ENCODE data around the gene KPRP.

The KPRP gene

GRCh38 chr1:152770411-152770810 lies 12.6 kb downstream of the KPRP start:
- no peak for DNase-seq (ENCODE audit: low read depth)

GRCh38 chr1:152774875-152775274 lies 17.1 kb downstream of the KPRP start, which contains the start of gene LCE1F:
LCE1F (plus strand) TSS chr1:152775140; CDS start chr1:152776372, 1,232 bp downstream.
- no peak for DNase-seq (ENCODE audit: low read depth)

- DNase-seq (ENCODE audit: low read depth) = no peak
These were observed 18.5 kb downstream of the KPRP start for GRCh38 chr1:152776361-152776760.

DNA sequence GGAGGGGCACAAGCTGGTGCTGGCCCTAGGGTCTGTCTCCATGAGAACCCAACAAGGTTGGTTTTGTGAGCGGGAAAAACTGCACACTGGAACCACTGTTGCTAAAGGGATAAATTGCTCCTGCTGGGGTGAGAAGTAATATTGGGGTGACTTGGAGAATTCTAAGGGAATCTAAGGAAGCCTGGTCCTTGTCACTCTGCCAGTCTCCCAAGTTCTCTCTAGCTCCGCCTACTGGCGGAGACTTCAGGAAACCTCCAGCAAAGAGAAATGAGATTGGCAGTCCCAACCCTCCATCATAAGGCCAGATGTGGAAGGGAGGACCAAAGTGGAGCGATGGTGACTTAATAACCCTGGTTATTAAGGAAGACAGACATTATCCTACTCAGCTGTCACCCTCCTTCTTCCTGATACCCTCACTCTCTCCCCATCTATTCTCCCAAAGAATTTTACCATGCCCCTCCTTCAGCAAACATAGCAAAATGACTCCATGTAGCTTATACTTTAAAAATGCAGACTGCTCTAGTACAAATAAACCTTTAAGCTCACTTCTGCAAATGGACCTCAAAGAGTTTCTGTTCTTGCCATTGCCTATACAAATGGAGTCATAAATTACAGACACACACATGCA lies 19.8 kb downstream of the KPRP start:
- no peak for DNase-seq (ENCODE audit: low read depth)

GRCh38 chr1:152783095-152783494 lies 25.3 kb downstream of the KPRP start:
- no peak for DNase-seq (ENCODE audit: low read depth)

DNA sequence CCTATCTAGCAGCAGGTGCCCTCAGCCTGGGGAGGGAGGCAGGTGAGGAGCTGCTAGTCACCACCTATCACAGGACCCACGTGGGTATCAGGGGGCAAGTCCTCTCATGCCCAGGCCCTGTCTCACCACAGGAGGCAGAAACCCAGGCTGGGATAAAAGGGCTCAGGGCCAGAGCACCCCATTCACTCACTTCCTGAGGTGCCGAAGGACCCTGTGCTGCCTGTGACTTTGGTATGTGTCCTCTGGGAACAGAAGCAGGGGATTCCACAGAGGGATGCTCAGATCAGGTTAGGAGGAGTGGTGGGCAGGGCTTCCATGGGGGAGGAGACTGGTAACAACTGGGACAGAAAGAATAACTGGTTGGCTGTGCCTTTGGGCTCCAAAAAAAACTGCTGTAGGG lies 28.3 kb downstream of the KPRP start, which contains the start of gene LCE1E:
Gene LCE1E (plus strand): TSS at position 181 of the 400 bp plus-strand sequence. CDS start 1,043 bp downstream, outside the sequence.
- DNase-seq (ENCODE audit: low read depth) = no peak

GRCh38 chr1:152795686-152796085 lies 37.9 kb downstream of the KPRP start:
- no peak for DNase-seq (ENCODE audit: low read depth)

GRCh38 chr1:152796421-152796820 lies 38.6 kb downstream of the KPRP start, which contains the start of gene LCE1D:
LCE1D (plus strand) TSS chr1:152796721; CDS start chr1:152797795, 1,074 bp downstream.
- no peak for DNase-seq (ENCODE audit: low read depth)

DNA sequence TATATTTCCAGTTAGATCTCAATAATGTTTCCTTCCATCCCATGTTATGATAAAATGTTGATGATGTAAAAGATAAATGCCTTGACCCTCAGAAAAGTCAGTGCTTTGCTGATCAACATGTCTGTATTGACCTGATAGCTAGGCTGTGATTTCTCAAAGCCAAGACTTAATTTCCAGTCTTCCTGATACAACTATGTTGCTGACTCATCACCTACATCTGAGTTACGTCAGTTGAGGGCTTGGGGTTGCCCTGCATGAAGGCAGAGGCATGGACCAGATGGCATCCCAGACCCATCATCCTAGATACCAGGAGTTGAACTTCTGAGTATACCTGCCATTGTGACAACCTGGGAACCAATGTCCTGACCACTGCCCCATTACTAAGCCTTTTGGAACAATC lies 43.5 kb downstream of the KPRP start:
- no peak for DNase-seq (ENCODE audit: low read depth)

DNA sequence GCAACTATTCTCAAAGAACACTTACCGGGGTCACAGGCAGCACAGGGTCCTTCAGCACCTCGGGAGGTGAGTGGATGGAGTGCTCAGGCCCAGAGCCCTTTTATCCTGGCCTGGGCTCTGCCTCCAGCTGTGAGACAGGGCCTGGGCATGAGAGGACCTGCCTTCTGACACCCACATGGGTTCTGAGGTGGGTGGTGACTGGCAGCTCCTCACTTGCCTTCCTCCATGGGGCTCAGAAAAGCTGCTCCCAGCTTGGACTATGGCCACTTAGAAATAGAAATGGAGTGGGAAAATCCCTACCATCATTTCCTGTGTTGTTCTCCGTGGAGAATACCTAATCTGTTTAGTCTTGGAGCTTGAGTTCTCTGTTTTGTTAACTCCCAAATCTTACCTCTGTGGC lies 48.8 kb downstream of the KPRP start, which contains the start of gene LCE1C:
Gene LCE1C (minus strand): TSS at position 76 of the 400 bp plus-strand sequence. CDS start 1,173 bp downstream, outside the sequence.
- no peak for DNase-seq (ENCODE audit: low read depth)

DNA sequence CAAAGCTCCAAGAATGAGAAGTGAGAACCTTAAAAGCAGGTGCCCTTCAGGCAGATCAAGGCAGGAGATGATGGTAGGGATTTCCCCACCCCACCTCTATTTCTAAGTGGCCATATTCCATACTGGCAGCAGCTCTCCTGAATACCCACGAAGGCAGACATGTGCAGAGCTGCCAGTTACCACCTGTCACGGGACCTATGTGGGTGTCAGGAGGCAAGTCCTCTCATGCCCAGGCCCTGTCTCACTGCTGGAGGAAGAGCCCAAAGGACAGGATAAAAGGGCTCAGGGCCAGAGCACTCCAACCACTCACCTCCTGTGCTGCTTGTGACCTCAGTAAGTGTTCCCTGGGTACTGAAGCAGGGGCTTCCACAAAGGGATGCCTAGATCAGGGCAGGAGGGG lies 53.2 kb downstream of the KPRP start:
- DNase-seq (ENCODE audit: low read depth) = no peak

Measured in CMK (cell line).